ENCODE data around the gene SLC25A19.
A peak's percentile ranks its signal among the peaks of the same experiment; 100 is the strongest.

The SLC25A19 gene

DNA sequence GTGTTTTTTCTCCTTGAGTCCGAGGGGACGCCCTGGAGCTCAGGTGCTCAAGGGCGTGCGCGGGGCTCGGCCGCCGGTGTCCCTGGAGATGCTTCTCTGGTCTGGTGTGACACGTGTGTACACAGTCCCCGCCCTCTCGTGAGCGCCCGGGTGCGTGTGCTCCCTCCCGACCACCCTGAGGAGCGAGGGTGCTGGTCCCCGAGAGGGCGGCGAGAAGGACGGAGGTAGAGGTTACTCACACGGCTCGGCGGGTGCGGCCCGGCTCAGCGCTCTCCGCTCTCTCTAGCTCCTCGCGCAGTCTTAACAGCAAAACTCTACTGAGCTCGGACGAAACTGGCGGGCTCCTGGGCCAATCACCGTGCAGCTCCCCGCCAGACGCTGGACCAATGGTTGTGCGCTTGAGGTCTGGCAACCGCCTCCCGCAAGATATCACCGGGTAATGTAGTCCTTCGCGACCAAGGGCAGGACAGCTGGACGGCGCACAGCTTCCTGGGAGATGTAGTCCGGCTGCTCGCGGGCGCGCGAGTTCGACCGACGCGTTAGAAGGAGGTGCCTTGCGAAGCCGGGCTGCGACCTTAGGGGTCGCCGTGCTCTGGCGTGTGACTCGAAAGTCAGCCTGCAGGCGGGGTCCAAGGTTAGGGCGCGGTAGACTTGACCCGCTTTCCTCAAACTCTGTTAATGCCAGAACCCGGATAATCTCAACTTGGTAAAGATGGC, at the start of gene SLC25A19:
SLC25A19 (minus strand) TSS at position 319 of the 717 bp plus-strand sequence. CDS start 2,669 bp downstream, outside the sequence.
- DNase-seq (ENCODE audit: extremely low read depth, low read depth) = peak; percentile 98
- no peak for TF ChIP-seq CTCF (IDR thresholded peaks at IDR 0.05; ENCODE audit: low read depth, low read length, missing control alignments)
- peak within 1 kb of the TSS; percentile 94 for H3K4me3 ChIP-seq (replicated peaks; ENCODE audit: low read depth, low read length)

DNA sequence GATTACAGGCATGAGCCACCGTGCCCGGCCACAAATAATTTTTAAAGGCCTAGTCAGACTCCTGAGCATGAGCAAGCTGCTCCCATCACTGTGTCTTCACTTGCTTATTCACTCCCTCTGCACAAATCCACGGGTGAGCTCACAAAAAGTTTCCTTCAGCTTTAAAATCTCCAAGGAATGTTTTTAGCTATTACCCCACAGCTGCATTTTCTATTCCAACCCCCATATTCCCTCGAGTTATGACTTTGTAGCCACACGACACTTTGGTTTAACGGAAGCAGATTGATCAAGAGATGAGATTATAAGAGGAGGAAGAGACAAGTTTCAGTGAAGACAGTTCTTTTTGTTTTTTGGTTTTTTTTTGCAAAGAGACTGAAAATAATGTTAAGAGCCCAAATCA, 49.1 kb upstream of the SLC25A19 start:
- H3K4me3 ChIP-seq (replicated peaks; ENCODE audit: low read depth, low read length) = no peak overlapping the region
- no peak for TF ChIP-seq CTCF (IDR thresholded peaks at IDR 0.05; ENCODE audit: low read depth, low read length, missing control alignments)
- DNase-seq (ENCODE audit: extremely low read depth, low read depth) = no peak

DNA sequence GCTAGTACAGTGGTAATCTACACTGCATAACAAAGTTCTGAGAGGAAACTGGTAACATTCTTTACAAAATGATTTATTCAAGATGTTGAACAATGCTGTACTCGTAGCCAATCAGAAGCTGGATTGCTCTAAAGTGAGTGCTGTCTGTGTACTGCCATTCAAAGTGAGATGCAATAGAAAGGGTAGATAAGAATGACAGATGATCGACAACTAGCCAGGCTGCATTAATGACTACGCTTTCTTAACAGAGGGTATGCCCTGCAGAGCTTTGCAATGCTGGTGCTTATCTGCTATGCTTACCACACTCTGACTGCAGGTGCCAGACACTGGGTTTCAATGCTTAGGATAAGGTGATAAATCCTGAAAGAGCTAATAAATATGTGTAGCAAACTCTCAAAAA, 46.1 kb upstream of the SLC25A19 start:
- no peak for DNase-seq (ENCODE audit: extremely low read depth, low read depth)
- TF ChIP-seq CTCF (IDR thresholded peaks at IDR 0.05; ENCODE audit: low read depth, low read length, missing control alignments) = no peak
- no peak overlapping the region for H3K4me3 ChIP-seq (replicated peaks; ENCODE audit: low read depth, low read length)

DNA sequence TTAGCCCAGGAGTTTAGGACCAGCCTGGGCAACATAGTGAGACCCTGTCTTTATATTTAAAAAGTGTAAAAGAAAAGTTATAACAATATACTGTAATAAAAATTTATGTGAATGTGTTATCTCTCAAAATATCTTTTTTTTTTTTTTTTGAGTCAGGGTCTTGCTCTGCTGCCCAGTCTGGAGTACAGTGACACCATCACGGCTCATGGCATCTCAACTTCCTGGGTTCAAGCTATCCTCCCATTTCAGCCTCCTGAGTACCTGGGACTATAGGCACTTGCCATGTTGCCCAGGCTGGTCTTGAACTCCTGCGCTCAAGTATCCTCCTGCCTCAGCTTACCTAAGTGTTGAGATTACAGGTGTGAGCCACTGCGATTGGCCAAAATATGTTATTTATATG, 45.5 kb upstream of the SLC25A19 start:
- no peak for TF ChIP-seq CTCF (IDR thresholded peaks at IDR 0.05; ENCODE audit: low read depth, low read length, missing control alignments)
- no peak overlapping the region for H3K4me3 ChIP-seq (replicated peaks; ENCODE audit: low read depth, low read length)
- no peak for DNase-seq (ENCODE audit: extremely low read depth, low read depth)

DNA sequence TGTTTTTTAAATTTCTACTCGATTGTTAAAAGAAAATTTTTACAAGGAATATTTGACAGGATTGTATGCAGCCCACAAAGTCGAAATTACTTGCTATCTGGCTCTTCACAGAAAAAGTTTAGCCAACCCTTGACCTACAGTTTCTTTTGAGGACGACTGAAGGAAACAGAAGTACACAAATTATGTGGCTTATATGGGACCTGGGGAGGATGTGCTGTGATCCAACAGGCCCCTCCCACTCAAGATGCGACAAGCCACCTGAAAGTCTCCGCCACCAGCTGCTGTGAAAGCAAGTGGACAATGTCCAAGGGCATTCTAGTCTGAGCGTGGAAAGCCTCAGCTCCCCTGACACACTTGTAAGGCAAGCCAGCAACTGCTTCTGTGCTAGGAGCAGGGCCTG, 42.4 kb upstream of the SLC25A19 start:
- no peak for TF ChIP-seq CTCF (IDR thresholded peaks at IDR 0.05; ENCODE audit: low read depth, low read length, missing control alignments)
- no peak overlapping the region for H3K4me3 ChIP-seq (replicated peaks; ENCODE audit: low read depth, low read length)
- no peak for DNase-seq (ENCODE audit: extremely low read depth, low read depth)

GRCh38 chr17:75327757-75328156, 38.5 kb upstream of the SLC25A19 start:
- H3K4me3 ChIP-seq (replicated peaks; ENCODE audit: low read depth, low read length) = no peak overlapping the region
- no peak for DNase-seq (ENCODE audit: extremely low read depth, low read depth)
- no peak for TF ChIP-seq CTCF (IDR thresholded peaks at IDR 0.05; ENCODE audit: low read depth, low read length, missing control alignments)

Measured in HFF-Myc (cell line).